HG02610 (cell line): Measurements from ENCODE around the gene PTP4A1.
"Not testable (repeated sequence)": the region's sequence is repeated elsewhere in the genome, so short reads cannot be mapped to it uniquely, and the experiment has no call there.

Experiments used
- ATAC-seq: cut with Tn5 transposase; IDR thresholded peaks from one replicate; pipeline ENCODE4 v1.9.1; 2021; ENCODE audit warnings: mild to moderate bottlenecking, moderate library complexity; ENCODE audit not compliant: unreplicated experiment

PTP4A1 gene

DNA sequence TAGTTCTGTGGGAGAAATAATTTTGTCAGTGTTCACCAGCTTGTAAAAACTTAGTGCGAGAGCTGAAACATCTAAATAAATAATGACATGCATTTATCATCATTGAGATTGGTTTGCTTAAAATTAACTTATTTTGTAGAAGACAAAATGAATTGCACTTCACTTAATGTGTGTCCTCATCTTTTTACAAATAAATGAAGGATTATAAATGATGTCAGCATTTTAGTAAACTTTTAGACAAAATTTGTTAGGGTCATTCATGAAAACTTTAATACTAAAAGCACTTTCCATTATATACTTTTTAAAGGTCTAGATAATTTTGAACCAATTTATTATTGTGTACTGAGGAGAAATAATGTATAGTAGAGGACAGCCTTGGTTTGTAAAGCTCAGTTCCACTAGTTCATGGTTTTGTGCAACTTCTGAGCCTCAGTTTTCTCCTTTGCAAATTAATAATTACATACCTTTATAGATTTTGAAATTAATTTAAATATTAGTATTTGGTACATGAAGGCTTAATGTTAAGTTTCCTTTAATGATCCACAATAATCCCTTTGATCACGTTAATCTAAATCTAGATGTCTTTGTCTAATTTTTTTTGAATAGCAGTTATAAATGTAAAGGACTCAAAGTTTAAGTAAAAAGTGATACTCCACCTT lies 9.2 kb downstream of the PTP4A1 start:
- ATAC-seq, result no peak

DNA sequence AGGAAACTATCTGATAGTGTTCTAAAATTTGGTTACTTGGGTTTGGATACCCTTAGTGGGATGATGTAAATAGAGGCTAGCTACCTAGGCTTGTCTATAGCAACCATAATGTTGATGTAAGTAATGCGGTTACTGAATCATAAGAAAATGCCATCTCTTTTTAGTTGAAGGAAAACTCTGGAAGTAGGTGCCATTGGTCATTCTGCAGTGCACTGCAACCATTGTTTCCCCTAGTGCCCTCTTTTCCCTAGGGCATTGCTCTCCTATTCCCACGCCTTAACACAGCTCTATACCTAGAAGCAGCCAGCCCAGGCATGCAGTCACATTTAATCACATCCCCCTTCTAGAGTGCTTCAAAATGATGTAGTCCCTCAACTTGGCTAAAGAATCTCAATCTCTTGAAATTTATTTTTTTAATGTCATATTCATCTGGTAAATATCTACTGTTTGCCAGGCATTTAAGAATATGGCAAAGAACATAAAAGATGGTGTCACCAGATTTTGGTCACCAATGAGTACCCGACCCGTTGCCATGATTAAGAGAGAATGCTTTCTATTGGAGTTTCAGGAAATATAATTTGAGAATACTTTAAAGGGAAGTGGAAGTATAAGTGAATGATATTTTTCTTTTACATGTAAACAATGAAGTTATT lies 10.4 kb downstream of the PTP4A1 start:
- no peak for ATAC-seq

DNA sequence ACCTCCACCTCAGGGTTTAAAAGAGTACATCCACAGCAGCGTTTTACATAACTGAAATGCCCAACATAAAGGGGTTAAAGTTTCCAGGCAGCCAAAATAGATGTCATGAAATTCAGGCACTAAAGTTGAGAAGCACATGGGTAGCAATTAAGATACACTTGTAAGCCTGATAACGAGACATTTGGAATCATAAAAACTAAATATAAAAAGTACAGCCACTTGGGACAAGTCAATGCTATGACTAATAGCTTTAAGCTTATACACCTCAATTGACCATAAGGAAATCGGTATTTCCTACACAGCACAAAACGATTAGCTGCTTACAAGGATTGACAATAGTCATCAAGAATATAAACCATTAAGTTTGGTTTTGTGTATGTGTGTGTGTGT lies 11.8 kb downstream of the PTP4A1 start:
- ATAC-seq, result no peak

DNA sequence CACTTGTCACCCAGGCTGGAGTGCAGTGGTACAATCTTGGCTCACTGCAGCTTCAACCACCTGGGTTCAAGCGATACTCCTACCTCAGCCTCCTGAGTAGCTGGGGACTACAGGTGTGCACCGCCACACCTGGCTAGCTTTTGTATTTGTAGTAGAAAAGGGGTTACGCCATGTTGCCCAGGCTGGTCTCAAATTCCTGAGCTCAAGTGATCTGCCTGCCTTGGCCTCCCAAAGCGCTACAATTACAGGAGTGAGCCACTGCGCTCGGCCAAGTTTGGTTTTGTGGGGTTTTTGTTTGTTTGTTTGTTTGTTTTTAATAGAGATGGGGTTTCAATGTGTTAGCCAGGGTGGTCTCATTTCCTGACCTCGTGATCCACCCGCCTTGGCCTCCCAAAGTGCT lies 12.3 kb downstream of the PTP4A1 start:
- ATAC-seq, result no peak

DNA sequence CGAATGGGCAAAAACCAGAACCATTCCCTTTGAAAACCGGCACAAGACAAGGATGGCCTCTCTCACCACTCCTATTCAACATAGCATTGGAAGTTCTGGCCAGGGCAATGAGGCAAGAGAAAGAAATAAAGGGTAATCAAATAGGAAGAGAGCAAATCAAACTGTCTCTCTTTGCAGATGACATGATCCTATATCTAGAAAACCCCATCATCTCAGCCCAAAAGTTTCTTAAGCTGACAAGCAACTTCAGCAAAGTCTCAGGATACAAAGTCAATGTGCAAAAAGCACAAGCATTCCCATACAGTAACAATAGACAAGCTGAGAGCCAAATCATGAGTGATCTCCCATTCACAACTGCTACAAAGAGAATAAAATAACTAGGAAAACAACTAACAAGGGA lies 13.4 kb downstream of the PTP4A1 start:
- not testable (repeated sequence) for ATAC-seq

DNA sequence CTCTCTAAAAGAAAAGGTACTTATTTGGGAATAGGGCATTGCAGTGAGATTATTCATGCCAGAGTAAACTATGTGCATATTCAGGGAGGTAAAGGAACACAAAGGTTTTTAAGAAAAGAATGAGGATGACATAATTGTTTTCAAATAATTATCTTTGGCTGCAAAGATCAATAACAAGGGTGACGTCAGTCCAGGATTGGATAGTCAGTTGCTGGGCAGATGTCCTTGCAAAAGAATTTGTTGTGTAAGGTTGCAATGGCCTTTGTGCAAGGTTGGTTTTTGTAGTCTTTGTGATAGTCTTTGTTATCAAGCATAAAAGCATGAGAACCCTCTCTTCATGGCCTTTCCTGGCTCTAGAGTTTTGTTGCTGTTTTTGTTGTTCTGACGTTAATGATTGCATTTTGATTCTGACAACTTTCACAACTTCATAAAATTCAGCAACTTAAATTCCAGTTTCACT lies 17.7 kb downstream of the PTP4A1 start:
- no peak for ATAC-seq

DNA sequence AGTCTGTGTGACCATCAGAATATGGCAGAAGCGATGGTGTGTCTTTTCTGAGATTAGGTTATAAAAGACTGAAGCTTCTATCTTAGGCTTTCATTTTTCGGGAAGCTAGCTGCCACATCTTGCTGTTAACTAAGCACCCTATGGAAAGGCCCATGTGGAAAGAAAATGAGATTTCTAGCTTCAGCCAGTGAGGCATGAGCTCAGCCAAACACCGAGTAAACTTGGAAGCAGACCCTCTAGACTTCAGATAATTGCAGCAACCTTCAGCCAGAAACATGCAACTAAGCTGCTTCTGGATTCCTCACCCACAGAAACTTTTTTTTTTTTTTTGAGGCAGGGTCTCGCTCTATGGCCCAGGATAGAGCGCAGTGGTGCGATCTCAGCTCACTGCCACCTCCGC lies 20.6 kb downstream of the PTP4A1 start:
- no peak for ATAC-seq

DNA sequence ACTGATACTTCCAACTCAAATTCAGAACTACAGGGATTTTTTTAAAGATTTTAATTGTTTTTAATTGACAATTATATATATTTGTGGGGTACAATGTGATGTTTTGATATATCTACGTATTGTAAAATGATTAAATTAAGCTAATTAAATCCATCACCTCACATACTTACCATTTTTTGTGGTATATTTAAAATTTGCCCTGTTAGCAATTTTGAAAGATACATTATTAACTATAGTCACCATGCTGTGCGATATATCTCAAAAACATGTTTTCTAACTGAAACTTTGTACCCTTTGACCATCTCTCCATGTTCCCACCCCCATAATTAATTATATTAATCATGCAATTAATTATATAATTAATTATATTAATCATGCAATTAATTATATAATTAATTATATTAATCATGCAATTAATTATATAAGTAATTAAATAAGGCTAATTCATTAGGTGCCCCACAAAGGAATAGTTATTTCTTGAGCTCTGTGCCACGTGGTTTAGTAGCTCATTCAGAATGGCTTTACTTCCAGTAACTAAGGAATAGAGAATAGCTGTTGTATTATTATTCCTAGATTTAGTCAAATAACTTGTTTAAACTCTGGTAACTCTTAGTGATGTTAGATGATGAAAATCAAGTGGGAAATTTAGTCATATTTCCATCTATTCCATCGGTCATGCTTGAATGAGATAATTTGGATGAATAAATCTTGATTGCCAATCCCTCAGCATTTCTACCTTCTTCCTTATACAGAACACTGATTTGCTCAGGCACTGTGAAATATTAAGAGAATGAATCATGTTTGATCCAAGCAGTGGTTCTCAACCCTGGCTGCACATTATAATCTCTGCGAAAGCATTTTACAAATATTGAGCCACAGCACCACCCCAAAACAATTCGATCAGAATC lies 25.1 kb downstream of the PTP4A1 start:
- no peak for ATAC-seq

DNA sequence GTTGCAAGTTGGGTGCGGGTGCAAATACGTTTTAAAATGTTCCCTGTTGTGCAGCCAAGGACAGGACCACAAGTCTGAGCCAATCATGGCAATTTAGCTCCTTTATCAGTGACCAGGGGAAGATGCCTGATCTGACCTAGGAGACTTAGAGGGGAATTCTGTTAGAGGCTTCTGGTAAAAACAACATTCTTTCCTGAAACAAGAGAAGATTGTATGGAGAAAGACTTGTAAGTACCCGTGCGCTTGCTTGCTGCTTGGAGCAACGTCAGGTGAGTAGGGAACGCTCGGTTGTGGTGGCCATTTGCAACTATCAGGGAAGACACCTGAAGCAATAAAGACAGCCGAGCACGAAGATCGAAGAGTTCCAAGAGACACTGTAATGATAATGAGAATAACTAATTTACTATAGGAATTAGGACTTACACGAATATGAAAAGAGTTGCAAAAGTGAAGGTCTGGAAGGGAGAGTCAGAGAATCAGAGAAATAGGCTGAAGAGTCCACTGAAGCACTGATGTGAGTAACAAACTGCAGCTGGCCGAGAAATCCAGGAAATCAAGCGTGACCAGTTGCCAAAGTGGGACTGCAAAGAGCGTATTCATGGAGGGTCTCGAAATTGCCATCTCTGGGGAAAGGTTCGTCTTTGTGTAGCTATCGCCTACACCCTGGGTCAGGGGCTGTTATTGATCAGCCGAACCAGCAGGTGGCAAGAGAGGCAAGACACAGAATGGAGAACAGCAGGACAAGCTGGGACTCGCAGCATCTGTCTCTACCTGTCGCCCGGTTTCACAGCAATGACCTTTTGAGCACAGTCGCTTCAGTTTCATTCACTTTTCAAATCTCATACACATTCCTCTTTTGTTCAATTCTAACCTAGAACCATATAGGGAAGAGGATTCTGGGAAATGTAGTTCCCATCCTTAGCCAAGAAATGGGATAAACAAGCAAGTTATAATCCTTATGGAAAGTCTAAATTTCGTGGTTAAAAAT lies 26.1 kb downstream of the PTP4A1 start:
- peak; percentile 99 for ATAC-seq

DNA sequence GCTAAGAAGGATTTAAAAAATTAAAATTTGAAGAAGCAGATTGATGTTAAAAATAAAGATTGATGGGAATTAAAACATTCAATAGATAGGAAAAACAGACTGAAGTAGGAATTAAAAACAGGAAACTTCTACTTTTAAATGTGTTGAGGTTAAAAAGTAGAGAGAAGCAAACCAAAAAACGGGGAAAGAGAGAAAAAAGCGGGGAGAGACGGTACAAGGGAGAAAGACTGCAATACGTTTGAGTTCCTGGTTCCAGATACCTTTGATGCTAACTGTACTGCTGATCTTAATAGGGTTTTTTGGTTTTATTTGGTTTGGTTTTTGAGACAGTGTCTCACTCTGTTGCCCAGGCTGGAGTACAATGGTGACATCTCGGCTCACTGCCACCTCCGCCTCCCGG lies 27.0 kb downstream of the PTP4A1 start:
- no peak for ATAC-seq

DNA sequence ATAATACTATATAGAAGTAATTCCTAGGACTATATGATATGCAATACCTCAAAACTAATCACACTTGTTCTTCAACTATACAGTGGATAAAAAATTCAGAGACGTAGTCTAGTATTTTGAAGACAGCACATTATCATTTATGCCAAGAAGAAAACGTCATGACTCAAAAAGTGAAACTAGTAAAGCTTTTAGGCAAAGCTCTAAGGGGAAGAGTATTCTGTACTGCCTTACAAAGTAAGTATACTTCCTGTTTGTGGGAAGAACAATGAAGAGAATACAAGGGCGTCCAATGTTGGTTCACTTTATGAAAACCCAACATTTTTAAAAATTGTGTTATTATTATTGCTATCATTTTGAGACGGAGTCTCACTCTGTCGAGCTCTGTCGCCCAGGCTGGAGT lies 27.9 kb downstream of the PTP4A1 start:
- no peak for ATAC-seq

DNA sequence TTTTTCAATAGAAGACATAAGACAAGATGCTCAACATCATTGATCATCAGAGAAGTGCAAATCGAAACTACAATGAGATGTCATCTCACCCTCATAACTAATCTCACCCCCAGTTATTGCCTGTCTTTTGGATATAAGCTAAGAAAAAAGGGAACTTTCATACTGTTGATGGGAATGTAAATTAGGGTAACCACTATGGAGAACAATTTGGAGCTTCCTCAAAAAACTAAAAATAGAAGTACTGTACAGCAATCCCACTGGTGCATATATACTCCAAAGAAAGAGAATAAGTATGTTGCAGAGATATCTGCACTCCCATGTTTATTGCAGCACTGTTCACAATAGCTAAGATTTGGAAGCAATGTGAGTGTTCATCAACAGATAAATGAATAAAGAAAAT lies 37.0 kb downstream of the PTP4A1 start:
- no peak for ATAC-seq

DNA sequence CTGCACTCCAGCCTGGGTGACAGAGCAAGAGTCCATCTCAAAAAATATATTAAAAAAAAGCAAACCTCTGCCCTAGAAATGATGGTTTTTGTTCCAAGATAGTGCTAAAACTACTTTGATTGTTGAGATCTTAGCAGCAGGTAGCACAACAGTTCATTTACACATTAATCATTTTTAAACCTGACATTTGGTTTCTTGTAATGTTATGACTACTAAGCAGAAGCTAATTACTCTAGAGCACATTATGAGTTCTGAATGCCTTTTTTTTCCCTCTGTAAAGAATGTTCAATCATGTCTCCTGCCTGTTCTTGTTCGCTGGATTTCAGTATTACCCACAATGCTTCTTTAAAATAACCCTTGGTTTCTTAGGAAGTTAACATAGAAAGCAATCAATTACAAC lies 38.7 kb downstream of the PTP4A1 start:
- ATAC-seq, result no peak

DNA sequence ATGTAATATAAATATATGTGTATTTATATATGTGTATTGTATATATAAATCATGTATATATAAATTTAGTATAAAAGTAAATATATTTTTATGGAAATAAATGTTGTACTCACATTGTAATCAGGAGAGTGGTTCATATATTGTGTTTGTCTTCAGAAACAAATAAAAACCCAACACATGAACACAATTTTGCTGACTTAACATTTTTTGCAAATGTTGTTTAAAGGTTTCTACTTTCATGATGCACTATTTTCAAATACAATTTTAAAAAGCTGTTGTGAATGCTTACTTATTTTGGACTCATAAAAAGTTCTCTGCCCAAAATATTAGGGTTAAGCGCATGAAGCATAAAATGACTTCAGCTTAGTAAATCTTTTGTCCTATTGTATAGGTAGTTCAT lies 39.3 kb downstream of the PTP4A1 start:
- ATAC-seq, result no peak

DNA sequence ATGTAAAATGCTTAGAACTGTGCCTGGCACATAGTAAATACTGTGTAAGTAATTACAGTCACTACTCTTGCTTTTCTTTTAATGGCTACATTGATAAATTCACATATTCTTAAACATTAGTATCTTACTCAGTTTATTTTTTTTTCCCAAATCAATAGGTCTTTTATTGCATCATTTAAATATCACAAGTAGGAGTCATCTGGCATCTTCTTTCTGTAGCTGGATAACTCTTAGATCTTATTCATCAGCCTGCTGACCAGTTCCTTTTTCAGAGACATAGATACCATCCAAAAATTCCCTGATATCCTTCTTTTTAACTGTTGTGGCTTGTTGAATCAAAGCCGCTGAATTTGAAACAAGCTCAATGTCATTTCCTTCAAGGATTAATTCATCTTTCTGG lies 43.3 kb downstream of the PTP4A1 start:
- ATAC-seq, result no peak
